ENCODE measurements around the gene PRR20D.
A peak's percentile ranks its signal among the peaks of the same experiment; 100 is the strongest.
"Not testable (repeated sequence)": the region's sequence is repeated elsewhere in the genome, so short reads cannot be mapped to it uniquely, and the experiment has no call there.

The PRR20D gene

GRCh38 chr13:57148106-57148505 is 12.3 kb upstream of the PRR20D start:
- H3K27ac ChIP-seq (replicated peaks); H3K27me3 ChIP-seq (ENCODE audit: insufficient read depth, poor library complexity, severe bottlenecking); H3K4me3 ChIP-seq (replicated peaks; ENCODE audit: insufficient read depth, low read length): not testable (repeated sequence)
- DNase-seq (ENCODE audit: low read depth in 1 of 2, low spot score in 1 of 2), result peak in 1 of 2 experiments; percentile 21

- not testable (repeated sequence) for DNase-seq (ENCODE audit: low read depth in 1 of 2, low spot score in 1 of 2); H3K27ac ChIP-seq (replicated peaks); H3K4me3 ChIP-seq (replicated peaks; ENCODE audit: insufficient read depth, low read length); H3K27me3 ChIP-seq (ENCODE audit: insufficient read depth, poor library complexity, severe bottlenecking)
These were observed 6.7 kb upstream of the PRR20D start, which contains the start of gene PRR20C for GRCh38 chr13:57153761-57154160. Gene PRR20C, plus strand, starts transcription at chr13:57154061. Its CDS starts 387 bp downstream, at chr13:57154448.

GRCh38 chr13:57166897-57167296 is 6.5 kb downstream of the PRR20D start, which contains the start of gene PRR20E:
Gene PRR20E, plus strand, starts transcription at chr13:57167197. Its CDS starts 387 bp downstream, at chr13:57167584.
- H3K27me3 ChIP-seq (ENCODE audit: insufficient read depth, poor library complexity, severe bottlenecking); DNase-seq (ENCODE audit: low read depth in 1 of 2, low spot score in 1 of 2); H3K27ac ChIP-seq (replicated peaks); H3K4me3 ChIP-seq (replicated peaks; ENCODE audit: insufficient read depth, low read length): not testable (repeated sequence)

GRCh38 chr13:57191667-57192066 is 31.2 kb downstream of the PRR20D start:
- TF ChIP-seq SPI1 (IDR thresholded peaks at IDR 0.05; ENCODE audit: borderline replicate concordance, low read depth) (no peak), REST (IDR thresholded peaks at IDR 0.05; ENCODE audit: insufficient replicate concordance, low read depth) (no peak), POLR2AphosphoS5 (IDR thresholded peaks at IDR 0.05; ENCODE audit: low read depth) (no peak), GABPA (IDR thresholded peaks at IDR 0.05; ENCODE audit: low read depth) (no peak), CTCF (IDR thresholded peaks at IDR 0.05; ENCODE audit: insufficient read depth, low read length) (no peak)
- Histone ChIP-seq H3K27me3 (ENCODE audit: insufficient read depth, poor library complexity, severe bottlenecking) (no peaks in the 10 kb centered on the region), H3K27ac (replicated peaks) (no peak overlapping the region), H3K4me3 (replicated peaks; ENCODE audit: insufficient read depth, low read length) (no peak overlapping the region)
- DNase-seq (ENCODE audit: low read depth in 1 of 2, low spot score in 1 of 2), result no peak

- Histone ChIP-seq H3K27ac (replicated peaks) (no peak overlapping the region), H3K4me3 (replicated peaks; ENCODE audit: insufficient read depth, low read length) (no peak overlapping the region), H3K27me3 (ENCODE audit: insufficient read depth, poor library complexity, severe bottlenecking) (no peaks in the 10 kb centered on the region)
- TF ChIP-seq REST (IDR thresholded peaks at IDR 0.05; ENCODE audit: insufficient replicate concordance, low read depth) (no peak), CTCF (IDR thresholded peaks at IDR 0.05; ENCODE audit: insufficient read depth, low read length) (no peak), GABPA (IDR thresholded peaks at IDR 0.05; ENCODE audit: low read depth) (no peak), SPI1 (IDR thresholded peaks at IDR 0.05; ENCODE audit: borderline replicate concordance, low read depth) (no peak), POLR2AphosphoS5 (IDR thresholded peaks at IDR 0.05; ENCODE audit: low read depth) (no peak)
- no peak for DNase-seq (ENCODE audit: low read depth in 1 of 2, low spot score in 1 of 2)
These were observed 52.6 kb downstream of the PRR20D start for GRCh38 chr13:57212989-57213388.
